ENCODE data around the gene PDSS2. TPM values are rescaled to one million over a fixed set of nuclear protein-coding genes. Genes with fewer than 3 reads are reported as not detected.
A peak's percentile ranks its signal among the peaks of the same experiment; 100 is the strongest.

Gene PDSS2
- total and polyA plus RNA-seq, 4 donors: 10.5 to 20.9 (median 16.0) TPM

- Histone ChIP-seq H3K4me1 (ENCODE audit: control insufficient read depth in 4 of 4, insufficient read depth in 4 of 4, low read length in 3 of 4) (peaks cover 0 to 8% (median 3%) of the 10 kb centered on the region in 4 donors), H3K27ac (ENCODE audit: low read depth in 1 of 2, low read length in 2 of 2) (no peak overlapping the region), H3K36me3 (ENCODE audit: control insufficient read depth in 4 of 4, insufficient read depth in 3 of 4, low read depth in 1 of 4, low read length in 3 of 4) (peaks cover 0 to 6% (median 2%) of the 10 kb centered on the region in 4 donors), H3K4me3 (ENCODE audit: low read depth in 1 of 3, low read length in 3 of 3) (no peak overlapping the region), H3K9me3 (ENCODE audit: control insufficient read depth in 4 of 4, low read length in 3 of 4) (no peaks in the 10 kb centered on the region), H3K27me3 (ENCODE audit: control insufficient read depth in 4 of 4, insufficient read depth in 4 of 4, low read length in 3 of 4) (no peaks in the 10 kb centered on the region), H3K9ac (ENCODE audit: low read depth in 1 of 2, low read length in 2 of 2) (no peak overlapping the region)
- no peak for DNase-seq (ENCODE audit: low spot score)
- whole genome bisulfite sequencing: 97% methylated on average over 5 of the region's 5 CpGs
- no peak for TF ChIP-seq GABPA (IDR thresholded peaks at IDR 0.05 in 1 of 2, conservative IDR thresholded peaks at IDR 0.05 in 1 of 2)
These were observed 221.2 kb downstream of the PDSS2 start for GRCh38 chr6:107237992-107238660.

GRCh38 chr6:107235511-107235910 lies 223.9 kb downstream of the PDSS2 start:
- TF ChIP-seq EGR1 (IDR thresholded peaks at IDR 0.05; ENCODE audit: low read depth in 2 of 2): no peak
- H3K4me1 ChIP-seq (ENCODE audit: control insufficient read depth in 4 of 4, insufficient read depth in 4 of 4, low read length in 3 of 4): peaks cover 2 to 7% (median 3%) of the 10 kb centered on the region in 4 donors
- H3K27me3 ChIP-seq (ENCODE audit: control insufficient read depth in 4 of 4, insufficient read depth in 4 of 4, low read length in 3 of 4): no peaks in the 10 kb centered on the region
- H3K9ac ChIP-seq (ENCODE audit: low read depth in 1 of 2, low read length in 2 of 2): no peak overlapping the region
- DNase-seq (ENCODE audit: low spot score): no peak
- H3K36me3 ChIP-seq (ENCODE audit: control insufficient read depth in 4 of 4, insufficient read depth in 3 of 4, low read depth in 1 of 4, low read length in 3 of 4): peaks cover 0 to 6% (median 2%) of the 10 kb centered on the region in 4 donors
- no peaks in the 10 kb centered on the region for H3K9me3 ChIP-seq (ENCODE audit: control insufficient read depth in 4 of 4, low read length in 3 of 4)
- no peak overlapping the region for H3K4me3 ChIP-seq (ENCODE audit: low read depth in 1 of 3, low read length in 3 of 3)
- no peak overlapping the region for H3K27ac ChIP-seq (ENCODE audit: low read depth in 1 of 2, low read length in 2 of 2)

- no peak for DNase-seq (ENCODE audit: low spot score)
- H3K36me3 ChIP-seq (ENCODE audit: control insufficient read depth in 4 of 4, insufficient read depth in 3 of 4, low read depth in 1 of 4, low read length in 3 of 4): peaks cover 0 to 6% (median 2%) of the 10 kb centered on the region in 4 donors
These were observed 224.4 kb downstream of the PDSS2 start for GRCh38 chr6:107235007-107235406.

GRCh38 chr6:107231243-107231642 lies 228.1 kb downstream of the PDSS2 start:
- no peak overlapping the region for H3K27ac ChIP-seq (ENCODE audit: low read depth in 1 of 2, low read length in 2 of 2)
- no peak for DNase-seq (ENCODE audit: low spot score)
- peaks cover 3 to 11% (median 7%) of the 10 kb centered on the region in 4 donors for H3K4me1 ChIP-seq (ENCODE audit: control insufficient read depth in 4 of 4, insufficient read depth in 4 of 4, low read length in 3 of 4)
- TF ChIP-seq FOXA1 (IDR thresholded peaks at IDR 0.05) (no peak), GABPA (IDR thresholded peaks at IDR 0.05 in 1 of 2, conservative IDR thresholded peaks at IDR 0.05 in 1 of 2) (no peak), SP1 (IDR thresholded peaks at IDR 0.05) (no peak), NR2F2 (IDR thresholded peaks at IDR 0.05) (no peak), TAF1 (conservative IDR thresholded peaks at IDR 0.05) (no peak), HNF4G (IDR thresholded peaks at IDR 0.05) (no peak), REST (IDR thresholded peaks at IDR 0.05) (no peak), JUND (IDR thresholded peaks at IDR 0.05) (no peak), FOXA2 (IDR thresholded peaks at IDR 0.05) (no peak), EGR1 (IDR thresholded peaks at IDR 0.05; ENCODE audit: low read depth in 2 of 2) (no peak), CTCF (IDR thresholded peaks at IDR 0.05; ENCODE audit: low read depth, low read length, missing input control) (no peak), HNF4A (conservative IDR thresholded peaks at IDR 0.05) (no peak)
- no peak overlapping the region for H3K9ac ChIP-seq (ENCODE audit: low read depth in 1 of 2, low read length in 2 of 2)
- H3K9me3 ChIP-seq (ENCODE audit: control insufficient read depth in 4 of 4, low read length in 3 of 4): no peaks in the 10 kb centered on the region
- WGBS: 64% methylated on average over 3 of the region's 3 CpGs
- no peaks in the 10 kb centered on the region for H3K36me3 ChIP-seq (ENCODE audit: control insufficient read depth in 4 of 4, insufficient read depth in 3 of 4, low read depth in 1 of 4, low read length in 3 of 4)
- no peaks in the 10 kb centered on the region for H3K27me3 ChIP-seq (ENCODE audit: control insufficient read depth in 4 of 4, insufficient read depth in 4 of 4, low read length in 3 of 4)
- no peak overlapping the region for H3K4me3 ChIP-seq (ENCODE audit: low read depth in 1 of 3, low read length in 3 of 3)

More at GRCh38 chr6:107235007-107235406, 224.4 kb downstream of the PDSS2 start:
- no peak overlapping the region for H3K27ac ChIP-seq (ENCODE audit: low read depth in 1 of 2, low read length in 2 of 2)
- 32% methylated on average over 2 of the region's 2 CpGs for WGBS
- H3K27me3 ChIP-seq (ENCODE audit: control insufficient read depth in 4 of 4, insufficient read depth in 4 of 4, low read length in 3 of 4): no peaks in the 10 kb centered on the region
- TF ChIP-seq HNF4A (conservative IDR thresholded peaks at IDR 0.05) (peak in 1 of 2 donors; percentile 11), SP1 (IDR thresholded peaks at IDR 0.05) (no peak)
- peaks cover 3 to 11% (median 5%) of the 10 kb centered on the region in 4 donors for H3K4me1 ChIP-seq (ENCODE audit: control insufficient read depth in 4 of 4, insufficient read depth in 4 of 4, low read length in 3 of 4)
- H3K9me3 ChIP-seq (ENCODE audit: control insufficient read depth in 4 of 4, low read length in 3 of 4): no peaks in the 10 kb centered on the region
- no peak overlapping the region for H3K9ac ChIP-seq (ENCODE audit: low read depth in 1 of 2, low read length in 2 of 2)
- no peak overlapping the region for H3K4me3 ChIP-seq (ENCODE audit: low read depth in 1 of 3, low read length in 3 of 3)
